Stimulated activated CD4-positive, alpha-beta T cell treated with anti-CD3 and anti-CD28 coated beads, Interleukin-15, amount 100 ng/mL, for 1 hour (primary cell): ENCODE data around the gene ECT2.
A peak's percentile ranks its signal among the peaks of the same experiment; 100 is the strongest.
"Not testable (repeated sequence)": the region's sequence is repeated elsewhere in the genome, so short reads cannot be mapped to it uniquely, and the experiment has no call there.

ENCODE experiments used
- DNase-seq, 2 donors: peaks; one replicate each; pipeline ENCODE4 v3.0.0-alpha.2; 2020; ENCODE audit warnings: low read depth in 1 of 2, low spot score in 1 of 2

Gene ECT2

GRCh38 chr3:172750368-172751174 is at the start of gene ECT2:
Gene ECT2, plus strand, starts transcription at chr3:172750726. Its CDS starts 3,805 bp downstream, at chr3:172754531.
- peak; percentile 90 to 93 for DNase-seq

- DNase-seq, result no peak
Observed at GRCh38 chr3:172700936-172701455, 49.5 kb upstream of the ECT2 start.

DNA sequence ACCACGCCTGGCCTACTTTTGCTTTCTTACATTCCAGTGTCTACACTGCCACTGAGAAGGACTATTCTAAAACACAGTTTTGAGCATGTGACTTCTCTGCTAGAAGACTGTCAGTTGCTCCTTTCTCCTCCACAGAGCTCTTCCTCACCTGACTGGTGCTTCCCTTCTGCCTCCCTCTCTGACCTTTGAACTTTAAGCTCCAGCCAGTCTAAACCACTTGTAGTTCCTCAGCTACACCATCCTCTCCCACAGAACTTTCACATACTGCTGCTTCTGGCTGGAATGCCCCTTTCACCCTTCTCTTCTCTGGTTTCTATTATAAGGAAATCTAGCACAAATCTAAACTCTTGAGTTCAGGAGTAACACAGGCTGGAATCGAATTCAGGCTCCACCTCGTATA is 48.8 kb upstream of the ECT2 start:
- DNase-seq, result no peak

DNA sequence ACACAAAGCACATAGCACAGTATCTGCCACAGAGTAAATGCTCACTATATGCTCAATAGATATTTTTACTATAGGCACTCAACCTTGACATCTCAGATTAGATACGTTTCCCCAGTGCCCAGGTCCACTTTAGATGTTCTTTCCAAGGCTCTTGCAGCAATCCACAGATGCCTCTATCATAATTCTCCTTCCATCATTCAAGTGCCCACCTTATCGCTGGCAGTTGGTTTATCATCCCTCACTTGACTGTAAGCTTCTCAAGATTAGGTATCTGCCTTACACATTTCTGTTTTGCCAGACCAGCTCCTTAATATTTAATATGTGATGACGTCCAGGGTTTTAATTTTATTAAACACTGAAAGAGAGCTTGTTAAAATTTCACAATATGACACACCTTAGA is 48.3 kb upstream of the ECT2 start:
- no peak for DNase-seq

DNA sequence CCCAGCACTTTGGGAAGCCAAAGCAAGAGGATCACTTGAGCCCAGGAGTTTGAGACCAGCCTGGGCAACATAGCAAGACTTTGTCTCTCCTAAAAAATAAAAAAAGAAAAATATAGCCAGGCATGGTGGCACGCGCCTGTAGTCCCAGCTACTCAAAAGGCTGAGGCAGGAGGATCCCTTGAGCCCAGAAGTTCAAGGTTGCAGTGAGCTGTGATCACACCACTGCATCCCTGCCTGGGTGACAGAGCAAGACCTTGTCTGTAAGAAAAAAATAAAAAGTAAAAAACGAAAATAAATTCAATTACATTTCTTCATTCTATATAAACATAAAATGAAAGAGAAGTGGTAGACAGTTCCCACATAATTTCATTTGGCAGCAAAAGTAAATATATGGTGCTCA is 47.8 kb upstream of the ECT2 start:
- DNase-seq, result not testable (repeated sequence)

- no peak for DNase-seq
Observed at GRCh38 chr3:172704001-172704400, 46.5 kb upstream of the ECT2 start.

DNA sequence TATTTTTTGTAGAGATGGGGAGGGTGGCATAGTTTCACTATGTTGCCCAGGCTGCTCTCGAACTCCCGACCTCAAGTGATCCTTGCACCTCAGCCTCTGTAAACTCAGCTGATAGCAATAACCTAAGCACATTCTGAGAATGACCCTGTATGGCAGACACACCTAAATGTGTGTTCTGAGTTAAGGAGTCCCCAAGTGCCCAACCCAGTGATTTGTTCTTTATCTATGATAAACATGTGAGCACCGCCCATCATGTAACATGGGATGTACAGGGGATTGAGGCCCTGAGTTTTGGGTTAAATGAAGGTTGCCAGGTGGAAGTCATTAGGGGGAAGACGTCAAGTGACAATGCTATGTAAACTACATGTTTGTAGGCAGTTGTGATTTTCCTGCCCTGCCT is 45.4 kb upstream of the ECT2 start:
- DNase-seq, result no peak

- DNase-seq, result no peak
Observed at GRCh38 chr3:172707030-172707429, 43.5 kb upstream of the ECT2 start.

DNA sequence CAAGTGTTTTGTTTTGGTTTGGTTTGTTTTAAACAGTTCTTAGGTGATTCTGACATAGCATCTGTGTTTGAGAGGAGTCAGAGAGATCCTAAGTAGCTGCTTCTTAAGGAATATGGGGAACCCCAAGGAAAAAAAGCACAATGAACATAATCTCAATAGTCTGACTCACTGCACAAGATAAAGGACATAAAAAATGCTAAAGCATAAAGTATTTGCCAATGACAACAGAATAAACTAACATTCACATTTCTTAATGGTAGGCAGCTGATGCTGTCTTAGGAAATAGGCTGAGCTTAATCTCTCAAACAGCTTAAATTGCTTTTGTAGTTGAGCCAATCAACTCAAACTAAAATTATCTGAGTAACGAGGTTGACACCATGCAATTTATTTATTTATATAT is 42.6 kb upstream of the ECT2 start:
- DNase-seq, result no peak

DNA sequence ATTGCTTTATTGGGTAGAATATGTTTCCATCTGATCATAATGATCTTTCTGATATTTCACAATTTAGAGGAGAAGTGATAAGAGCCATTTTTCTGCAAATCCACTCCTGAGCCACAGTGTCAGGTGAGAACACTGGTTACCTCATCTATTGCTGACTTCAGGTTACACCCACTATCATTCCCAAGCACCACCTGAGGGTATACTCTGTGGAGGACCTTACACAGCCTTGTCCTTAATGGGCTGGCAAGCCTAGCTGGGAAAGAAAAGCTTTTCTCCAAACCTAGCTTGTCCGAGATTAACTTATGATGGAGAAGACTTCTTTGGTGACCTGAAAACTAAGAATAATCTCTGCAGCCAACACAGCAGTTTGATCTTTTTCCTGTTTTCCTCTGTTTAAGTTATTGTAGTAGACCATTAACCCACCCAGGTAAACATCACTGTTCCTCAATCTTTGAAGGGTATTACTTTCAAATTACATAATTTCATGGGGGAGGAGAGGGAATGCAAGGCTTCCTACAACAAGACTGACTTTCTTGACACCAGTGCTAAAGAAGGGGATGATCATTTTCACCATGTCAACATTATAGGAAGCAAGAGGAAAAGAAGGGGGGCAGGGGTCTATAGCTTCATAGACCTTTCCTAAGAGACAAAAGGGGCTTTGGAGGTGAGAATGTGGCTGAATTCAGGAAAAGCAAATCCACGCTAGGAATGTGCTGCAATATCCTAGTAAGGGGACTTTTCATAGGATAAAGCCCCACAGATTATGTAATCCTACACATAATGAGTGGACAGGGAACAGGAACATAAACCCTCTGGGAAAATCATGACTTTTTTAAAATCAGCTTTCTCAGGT is 41.4 kb upstream of the ECT2 start:
- DNase-seq, result no peak

DNA sequence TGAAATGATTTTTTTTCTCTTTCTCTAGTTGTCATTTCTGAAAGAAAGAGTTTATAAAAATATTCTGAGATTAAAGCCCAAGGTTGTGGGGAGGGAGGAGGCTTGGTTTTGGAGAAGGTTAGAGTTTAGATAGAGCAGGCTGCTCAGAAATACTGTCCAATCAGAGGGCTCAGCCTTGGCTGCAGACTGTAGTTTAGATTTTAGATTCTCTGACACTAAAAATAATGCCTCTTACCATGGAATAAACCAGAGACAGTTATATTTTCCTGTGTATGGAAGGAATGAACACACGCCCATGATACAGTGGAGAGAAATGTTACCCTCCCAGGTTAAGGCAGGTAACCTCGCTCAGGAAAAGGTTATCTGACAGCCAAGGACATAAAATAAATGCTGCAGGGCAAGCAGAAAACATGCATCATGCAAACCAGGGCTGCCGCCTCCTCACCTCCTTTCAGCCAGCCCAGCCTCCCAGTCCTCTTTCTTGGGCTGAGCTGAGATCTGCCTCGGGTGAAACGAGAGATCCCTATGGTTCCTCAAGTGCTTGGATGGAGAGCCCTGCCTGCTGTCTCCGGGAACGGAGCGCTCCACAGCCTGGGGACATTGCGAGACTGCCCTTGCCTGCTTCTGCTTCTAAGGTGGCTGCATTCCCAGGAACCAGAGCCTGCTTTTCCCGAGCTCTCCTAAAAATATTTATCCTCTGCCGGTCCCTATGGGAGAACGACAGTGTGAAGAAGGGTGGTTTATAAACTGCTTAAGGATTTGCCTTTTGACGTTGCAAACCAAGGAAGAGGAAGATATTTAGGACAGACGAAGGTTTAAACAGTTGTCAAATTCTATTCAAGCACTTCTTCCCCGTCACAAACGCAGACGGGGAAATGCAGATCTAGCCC is 40.5 kb upstream of the ECT2 start:
- DNase-seq, result no peak

DNA sequence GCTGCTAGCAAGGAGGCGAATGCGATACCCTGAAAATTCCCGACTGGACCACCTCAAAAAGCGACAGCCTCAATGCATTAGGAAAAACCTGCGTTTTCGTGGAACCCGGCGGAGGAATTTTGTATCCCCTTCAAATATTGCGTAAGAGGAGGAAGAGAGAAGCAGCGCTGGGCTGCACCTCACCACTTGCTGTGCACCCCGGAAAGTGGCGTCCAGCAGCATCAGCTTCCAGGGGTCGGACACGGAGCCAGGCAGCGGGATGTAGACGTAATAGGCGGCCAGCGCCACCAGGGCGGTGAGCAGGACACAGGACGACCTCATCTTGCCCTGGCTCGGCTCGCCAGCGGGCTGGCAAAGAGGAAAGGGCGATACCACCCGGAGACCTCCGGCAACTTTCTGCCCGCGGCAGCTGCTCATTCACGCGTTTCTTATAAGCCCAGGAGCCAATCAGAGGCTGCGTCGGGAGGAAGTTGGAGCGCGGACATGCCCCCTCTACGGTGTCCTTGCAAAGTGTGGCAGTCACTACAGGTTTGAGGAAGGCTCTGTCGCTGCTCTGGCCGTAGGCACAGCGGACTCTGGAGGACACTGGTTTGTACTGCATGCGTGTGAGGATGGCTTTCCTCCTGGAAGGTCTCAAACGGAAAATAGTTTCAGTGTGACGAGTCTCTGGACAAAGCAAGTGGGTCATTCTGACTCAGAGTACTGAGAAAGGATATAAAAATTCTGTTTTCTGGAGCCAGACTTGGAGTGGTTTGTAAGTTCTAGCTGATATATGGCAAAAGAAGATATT is 39.7 kb upstream of the ECT2 start, which contains the start of gene NCEH1:
Gene NCEH1 (minus strand): TSS at position 404 of the 790 bp plus-strand sequence. CDS start 83 bp downstream, at position 321.
- DNase-seq, result peak; percentile 26 to 34

DNA sequence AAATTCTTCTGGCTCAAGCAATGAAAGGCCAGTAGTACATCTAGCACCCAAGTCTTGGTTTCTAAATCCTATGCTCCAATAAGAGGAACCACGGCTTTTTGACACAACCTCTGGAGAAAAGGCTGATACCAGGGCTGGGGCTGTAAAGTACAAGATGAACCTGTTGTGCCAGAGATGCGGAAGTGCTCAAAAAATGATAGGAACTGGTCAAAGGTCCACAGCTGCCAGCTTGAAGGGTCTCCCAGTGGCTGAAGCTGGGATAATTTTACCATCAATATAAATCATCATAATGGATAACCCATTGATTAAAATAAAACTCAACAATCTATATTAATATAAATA is 39.1 kb upstream of the ECT2 start:
- no peak for DNase-seq

DNA sequence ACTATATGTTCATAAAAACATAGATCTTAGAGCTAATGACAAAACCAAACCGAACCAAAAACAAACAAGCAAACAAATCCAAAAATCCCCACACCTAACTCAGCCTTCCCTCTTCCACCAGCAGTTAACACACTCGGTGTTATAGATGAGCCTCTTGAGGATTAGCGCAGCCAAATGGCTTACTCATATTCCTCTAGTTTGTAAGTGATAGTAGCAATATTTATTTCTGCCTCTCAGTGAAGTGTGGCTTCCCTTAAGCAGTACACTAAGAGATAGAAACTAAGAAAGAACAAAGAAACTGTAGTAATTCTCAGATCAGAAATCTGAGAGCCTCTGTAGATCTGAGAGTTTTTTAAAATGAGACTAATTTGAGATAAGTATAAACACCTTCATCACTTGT is 37.2 kb upstream of the ECT2 start:
- no peak for DNase-seq

- DNase-seq, result no peak
Observed at GRCh38 chr3:172716476-172716875, 34.0 kb upstream of the ECT2 start.

GRCh38 chr3:172717493-172718088 is 32.9 kb upstream of the ECT2 start:
- DNase-seq, result no peak

DNA sequence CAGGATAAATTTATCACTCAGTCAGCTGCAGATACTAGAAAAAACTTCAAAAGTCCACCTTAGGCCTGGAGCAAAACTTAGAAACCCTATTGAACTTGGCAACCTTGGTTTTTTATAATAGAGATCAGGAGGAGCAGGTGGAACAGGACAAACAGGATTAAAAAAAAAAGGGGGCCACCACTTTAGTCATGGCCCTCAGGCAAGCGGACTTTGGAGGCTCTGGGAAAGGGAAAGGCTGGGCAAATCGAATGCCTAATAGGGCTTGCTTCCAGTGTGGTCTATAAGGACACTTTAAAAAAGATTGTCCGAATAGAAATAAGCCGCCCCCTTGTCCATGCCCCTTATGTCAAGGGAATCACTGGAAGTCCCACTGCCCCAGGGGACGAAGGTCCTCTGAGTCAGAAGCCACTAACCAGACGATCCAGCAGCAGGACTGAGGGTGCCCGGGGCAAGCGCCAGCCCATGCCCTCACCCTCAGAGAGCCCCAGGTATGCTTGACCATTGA is 27.9 kb upstream of the ECT2 start:
- DNase-seq, result not testable (repeated sequence)

GRCh38 chr3:172726380-172726779 is 24.1 kb upstream of the ECT2 start:
- DNase-seq, result no peak

GRCh38 chr3:172735014-172735413 is 15.5 kb upstream of the ECT2 start:
- no peak for DNase-seq

DNA sequence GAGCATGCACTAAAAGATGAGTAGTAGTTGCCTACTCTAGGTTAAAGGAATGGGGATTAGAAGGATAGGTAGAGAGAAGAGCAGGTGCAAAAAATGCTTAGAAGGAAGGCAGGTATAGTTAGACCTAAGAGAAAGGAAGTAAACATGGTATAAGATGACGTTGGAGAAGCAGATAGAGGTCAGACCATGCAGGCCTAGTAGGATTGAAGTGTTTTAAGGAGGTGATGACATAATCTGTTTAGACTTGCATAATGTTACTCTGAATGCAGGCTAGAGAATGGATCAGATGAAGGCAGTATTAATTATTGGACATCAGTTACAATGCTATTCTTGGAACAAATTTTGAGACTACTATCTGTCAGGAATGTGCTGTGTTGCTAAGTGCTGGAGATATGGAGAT is 11.1 kb upstream of the ECT2 start:
- DNase-seq, result no peak
